HFF-Myc (cell line): Measurements from ENCODE around the gene FAT3.

Experiments
- DNase-seq: peaks from one replicate; pipeline ENCODE4 v3.0.0-alpha.2; 2011; ENCODE audit warnings: low read depth; ENCODE audit errors: extremely low read depth
- H3K4me3 ChIP-seq: replicated peaks from 2 replicates; pipeline ENCODE4 v1.5.1; 2011; ENCODE audit warnings: low read depth, mild to moderate bottlenecking, control low read depth, low read length
- TF ChIP-seq, protein P1 (sequence below): IDR thresholded peaks from 2 replicates; pipeline ENCODE4 v1.5.1; 2012; ENCODE audit warnings: mild to moderate bottlenecking, low read depth, low read length, control low read depth; ENCODE audit errors: missing control alignments

The FAT3 gene

GRCh38 chr11:92266806-92267205 lies 42.2 kb downstream of the FAT3 start:
- TF ChIP-seq, protein P1, sequence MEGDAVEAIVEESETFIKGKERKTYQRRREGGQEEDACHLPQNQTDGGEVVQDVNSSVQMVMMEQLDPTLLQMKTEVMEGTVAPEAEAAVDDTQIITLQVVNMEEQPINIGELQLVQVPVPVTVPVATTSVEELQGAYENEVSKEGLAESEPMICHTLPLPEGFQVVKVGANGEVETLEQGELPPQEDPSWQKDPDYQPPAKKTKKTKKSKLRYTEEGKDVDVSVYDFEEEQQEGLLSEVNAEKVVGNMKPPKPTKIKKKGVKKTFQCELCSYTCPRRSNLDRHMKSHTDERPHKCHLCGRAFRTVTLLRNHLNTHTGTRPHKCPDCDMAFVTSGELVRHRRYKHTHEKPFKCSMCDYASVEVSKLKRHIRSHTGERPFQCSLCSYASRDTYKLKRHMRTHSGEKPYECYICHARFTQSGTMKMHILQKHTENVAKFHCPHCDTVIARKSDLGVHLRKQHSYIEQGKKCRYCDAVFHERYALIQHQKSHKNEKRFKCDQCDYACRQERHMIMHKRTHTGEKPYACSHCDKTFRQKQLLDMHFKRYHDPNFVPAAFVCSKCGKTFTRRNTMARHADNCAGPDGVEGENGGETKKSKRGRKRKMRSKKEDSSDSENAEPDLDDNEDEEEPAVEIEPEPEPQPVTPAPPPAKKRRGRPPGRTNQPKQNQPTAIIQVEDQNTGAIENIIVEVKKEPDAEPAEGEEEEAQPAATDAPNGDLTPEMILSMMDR: no peak
- DNase-seq: no peak
- no peak overlapping the region for H3K4me3 ChIP-seq

DNA sequence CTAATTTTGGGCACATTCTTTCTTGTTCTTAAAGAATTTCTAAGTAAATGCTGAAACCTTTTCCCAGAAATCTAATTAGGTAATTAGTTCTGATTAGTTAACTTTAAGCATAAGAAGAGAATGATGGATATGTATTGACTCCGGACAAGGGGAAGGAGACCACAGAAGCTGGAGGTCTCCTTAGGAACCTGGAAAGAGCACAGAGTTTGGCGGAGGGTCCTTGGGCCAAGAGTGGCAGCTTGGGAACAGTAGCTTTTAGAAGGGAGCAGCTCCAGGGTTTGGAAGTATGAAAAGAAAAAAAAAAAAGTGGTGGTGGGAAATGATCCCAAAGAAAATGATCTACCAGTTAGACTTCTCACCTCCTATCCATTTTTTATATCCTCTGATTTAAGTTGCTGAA lies 42.7 kb downstream of the FAT3 start:
- no peak overlapping the region for H3K4me3 ChIP-seq
- DNase-seq: no peak
- TF ChIP-seq, protein P1: no peak

- no peak for DNase-seq
- TF ChIP-seq, protein P1: no peak
- H3K4me3 ChIP-seq: no peak overlapping the region
Measured at GRCh38 chr11:92267968-92268367, 43.4 kb downstream of the FAT3 start.

DNA sequence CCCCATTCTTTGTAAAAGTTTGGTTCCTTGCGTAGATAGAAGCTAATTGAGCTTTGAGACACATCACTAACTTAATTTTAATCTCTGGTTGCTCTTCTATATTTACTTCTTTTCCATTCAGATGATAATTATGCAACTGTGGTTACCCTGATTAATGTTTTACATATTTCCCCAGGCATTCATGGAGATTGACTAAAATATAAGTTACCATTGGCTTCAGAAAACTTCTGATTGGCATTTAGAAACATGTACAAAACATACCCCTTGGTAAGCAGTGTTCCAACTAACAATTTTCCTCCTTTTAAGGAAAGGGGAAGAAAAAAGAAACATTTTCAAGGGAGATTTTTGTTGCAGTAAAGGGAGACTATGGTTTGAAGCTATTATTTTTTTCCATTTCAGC lies 43.9 kb downstream of the FAT3 start:
- no peak overlapping the region for H3K4me3 ChIP-seq
- TF ChIP-seq, protein P1: no peak
- DNase-seq: no peak

DNA sequence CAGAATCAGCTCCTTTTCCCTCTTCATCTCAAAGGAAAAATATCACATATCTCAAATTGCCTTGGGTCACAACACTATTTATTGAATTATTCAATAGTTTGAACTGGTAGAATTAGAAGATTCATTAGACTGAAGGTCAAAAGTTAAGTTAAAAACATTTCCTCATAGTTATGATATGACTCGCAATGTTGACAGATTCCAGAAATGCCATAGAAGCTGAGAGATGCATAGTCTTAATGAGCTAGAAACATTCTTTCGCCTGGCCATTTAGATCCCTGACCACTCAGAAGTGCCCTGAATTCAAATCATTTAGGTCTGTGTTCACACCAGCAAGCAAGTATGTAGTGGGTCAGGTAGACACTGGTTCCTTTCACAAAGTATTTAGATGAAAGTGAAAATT lies 44.4 kb downstream of the FAT3 start:
- TF ChIP-seq, protein P1: no peak
- no peak overlapping the region for H3K4me3 ChIP-seq
- DNase-seq: peak; percentile 26

DNA sequence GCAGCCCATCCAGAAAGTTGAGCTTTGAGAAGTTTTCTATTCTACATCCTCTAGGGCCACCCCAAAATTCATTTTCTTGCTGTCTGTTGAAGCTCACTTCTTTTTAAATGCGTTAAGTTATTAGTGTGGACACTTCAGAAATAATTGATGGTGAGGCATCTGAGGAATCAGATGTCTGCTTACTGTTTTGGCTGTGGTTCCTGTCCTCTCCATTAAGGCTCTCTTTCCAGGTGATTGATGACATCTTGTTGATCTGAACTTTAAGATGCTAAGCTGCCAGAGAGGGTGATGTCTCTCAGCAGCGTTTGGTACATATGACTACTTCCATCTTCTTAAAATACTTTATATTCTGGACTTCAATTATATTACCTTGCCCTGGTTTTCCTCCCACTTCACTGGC lies 45.2 kb downstream of the FAT3 start:
- TF ChIP-seq, protein P1: no peak
- DNase-seq: no peak
- H3K4me3 ChIP-seq: no peak overlapping the region

- TF ChIP-seq, protein P1: no peak
- no peak for DNase-seq
- no peak overlapping the region for H3K4me3 ChIP-seq
Measured at GRCh38 chr11:92272651-92273050, 48.0 kb downstream of the FAT3 start.
